Bronchial epithelial cell (primary cell): ENCODE measurements around the gene PHLDA1. TPM values are rescaled to one million over a fixed set of nuclear protein-coding genes. Genes with fewer than 3 reads are reported as not detected.
"Not testable (repeated sequence)": the region's sequence is repeated elsewhere in the genome, so short reads cannot be mapped to it uniquely, and the experiment has no call there.

Experiments
- DNase-seq: peaks from one replicate; pipeline ENCODE4 v3.0.0-alpha.2; 2010; ENCODE audit warnings: low read depth
- FAIRE-seq: peaks from 2 replicates; lab custom pipeline; 2011; peaks lifted over from hg19 to GRCh38; lab: Jason Lieb, UNC
- H3K27me3 ChIP-seq: 2 replicates; pipeline ENCODE4 v1.5.1; 2011; ENCODE audit warnings: low read length; ENCODE audit not compliant: control insufficient read depth, insufficient read depth
- H3K36me3 ChIP-seq: 2 replicates; pipeline ENCODE4 v1.5.1; 2011; ENCODE audit warnings: low read length; ENCODE audit not compliant: control insufficient read depth, insufficient read depth
- H3K4me3 ChIP-seq: 2 replicates; pipeline ENCODE4 v1.5.1; 2011; ENCODE audit warnings: mild to moderate bottlenecking, low read depth, low read length, control low read depth
- total RNA-seq: library from RNA; depleted of rRNA; stranded (reverse); fragments of >200 nt; gene quantifications from 2 replicates; pipeline ENCODE4 v1.2.1, GENCODE V29; 2014
- TF ChIP-seq, protein P1 (sequence below): IDR thresholded peaks from 2 replicates; pipeline ENCODE4 v1.5.1; 2011; ENCODE audit warnings: mild to moderate bottlenecking, moderate library complexity, low read length, control low read depth, inconsistent platforms; ENCODE audit not compliant: insufficient read depth, severe bottlenecking

Gene PHLDA1
- total RNA-seq, 1 donor from 2014 or later = 27.9 TPM

DNA sequence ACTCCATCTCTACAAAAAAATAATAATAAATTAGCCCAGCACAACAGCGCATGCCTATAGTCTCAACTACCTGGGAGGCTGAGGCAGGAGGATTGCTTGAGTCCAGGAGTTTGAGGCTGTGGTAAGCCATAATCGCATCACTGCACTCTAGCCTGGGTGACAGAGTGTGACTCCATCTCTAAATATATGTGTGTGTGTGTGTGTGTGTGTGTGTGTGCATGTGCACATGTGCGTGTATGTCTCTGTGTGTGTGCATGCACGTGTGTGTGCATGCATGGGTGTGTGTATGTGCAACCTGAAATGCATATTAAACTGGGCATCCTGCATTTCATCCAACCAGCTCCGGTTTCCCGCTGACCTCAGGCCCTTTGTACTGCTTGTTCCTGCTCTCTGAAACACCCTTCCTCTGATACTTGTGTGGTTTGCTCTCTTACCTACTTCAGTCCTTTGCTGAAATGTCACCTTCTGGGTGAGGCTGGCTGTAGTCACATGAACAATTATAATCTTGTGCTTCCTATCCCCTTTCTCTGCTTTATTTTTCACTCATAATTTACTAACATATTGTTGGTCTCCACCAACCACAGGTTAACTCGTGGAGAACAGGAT is 46.9 kb downstream of the PHLDA1 start:
- FAIRE-seq = no peak
- TF ChIP-seq, protein P1, sequence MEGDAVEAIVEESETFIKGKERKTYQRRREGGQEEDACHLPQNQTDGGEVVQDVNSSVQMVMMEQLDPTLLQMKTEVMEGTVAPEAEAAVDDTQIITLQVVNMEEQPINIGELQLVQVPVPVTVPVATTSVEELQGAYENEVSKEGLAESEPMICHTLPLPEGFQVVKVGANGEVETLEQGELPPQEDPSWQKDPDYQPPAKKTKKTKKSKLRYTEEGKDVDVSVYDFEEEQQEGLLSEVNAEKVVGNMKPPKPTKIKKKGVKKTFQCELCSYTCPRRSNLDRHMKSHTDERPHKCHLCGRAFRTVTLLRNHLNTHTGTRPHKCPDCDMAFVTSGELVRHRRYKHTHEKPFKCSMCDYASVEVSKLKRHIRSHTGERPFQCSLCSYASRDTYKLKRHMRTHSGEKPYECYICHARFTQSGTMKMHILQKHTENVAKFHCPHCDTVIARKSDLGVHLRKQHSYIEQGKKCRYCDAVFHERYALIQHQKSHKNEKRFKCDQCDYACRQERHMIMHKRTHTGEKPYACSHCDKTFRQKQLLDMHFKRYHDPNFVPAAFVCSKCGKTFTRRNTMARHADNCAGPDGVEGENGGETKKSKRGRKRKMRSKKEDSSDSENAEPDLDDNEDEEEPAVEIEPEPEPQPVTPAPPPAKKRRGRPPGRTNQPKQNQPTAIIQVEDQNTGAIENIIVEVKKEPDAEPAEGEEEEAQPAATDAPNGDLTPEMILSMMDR = no peak

DNA sequence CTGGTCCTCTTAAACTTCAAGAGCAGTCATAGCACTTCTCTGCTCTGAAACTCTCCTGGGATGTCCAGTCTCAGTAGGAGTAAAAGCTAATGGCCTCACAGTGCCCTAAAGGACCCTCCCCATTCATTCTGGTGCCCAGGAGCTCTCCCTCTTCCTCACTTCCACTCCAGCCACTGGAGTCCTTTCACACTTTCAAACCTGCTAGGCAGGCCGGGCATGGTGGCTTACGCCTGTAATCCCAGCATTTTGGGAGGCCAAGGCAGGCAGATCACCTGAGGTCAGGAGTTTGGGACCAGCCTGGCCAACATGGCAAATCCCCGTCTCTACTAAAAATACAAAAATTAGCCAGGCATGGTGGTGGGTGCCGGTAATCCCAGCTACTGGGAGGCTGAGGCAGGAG is 47.7 kb downstream of the PHLDA1 start:
- not testable (repeated sequence) for H3K4me3 ChIP-seq, H3K27me3 ChIP-seq, DNase-seq, H3K36me3 ChIP-seq, FAIRE-seq

More for the DNA sequence above, 46.9 kb downstream of the PHLDA1 start:
- no peak overlapping the region for H3K4me3 ChIP-seq
- H3K27me3 ChIP-seq = no peaks in the 10 kb centered on the region
- no peaks in the 10 kb centered on the region for H3K36me3 ChIP-seq
- DNase-seq = no peak

DNA sequence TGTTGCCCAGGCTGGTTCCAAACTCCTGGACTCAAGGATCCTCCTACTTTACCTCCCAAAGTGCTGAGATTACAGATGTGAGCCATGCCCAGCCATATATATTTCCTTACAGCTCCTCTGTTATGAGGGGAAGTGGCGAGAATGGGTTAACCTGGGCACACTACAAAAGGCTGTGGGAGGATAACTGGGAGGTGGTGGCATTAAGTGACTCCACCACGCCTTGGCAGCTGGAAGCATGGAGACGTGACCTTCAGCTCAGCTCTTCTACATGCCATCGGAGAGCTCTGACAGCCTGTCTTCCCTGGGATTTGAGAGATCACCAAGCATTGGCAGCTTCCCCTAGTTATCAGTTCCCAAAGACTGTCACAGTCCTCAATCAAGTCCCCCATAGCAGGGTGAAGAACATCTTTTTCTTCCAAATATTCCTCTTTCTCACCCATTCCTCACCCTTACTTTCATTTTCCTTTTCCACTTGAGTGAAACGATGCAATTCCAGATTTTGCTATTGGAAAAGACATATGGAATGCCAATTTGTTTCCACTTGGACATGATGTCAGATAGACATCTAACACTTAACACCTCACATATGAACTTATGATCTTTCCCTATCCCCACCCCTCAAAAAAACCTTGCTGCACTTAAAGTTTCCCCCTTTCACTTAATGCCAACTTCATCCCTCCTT is 48.5 kb downstream of the PHLDA1 start:
- TF ChIP-seq, protein P1 = no peak
- no peaks in the 10 kb centered on the region for H3K27me3 ChIP-seq
- no peaks in the 10 kb centered on the region for H3K36me3 ChIP-seq
- no peak overlapping the region for H3K4me3 ChIP-seq
- no peak for DNase-seq
- no peak for FAIRE-seq

DNA sequence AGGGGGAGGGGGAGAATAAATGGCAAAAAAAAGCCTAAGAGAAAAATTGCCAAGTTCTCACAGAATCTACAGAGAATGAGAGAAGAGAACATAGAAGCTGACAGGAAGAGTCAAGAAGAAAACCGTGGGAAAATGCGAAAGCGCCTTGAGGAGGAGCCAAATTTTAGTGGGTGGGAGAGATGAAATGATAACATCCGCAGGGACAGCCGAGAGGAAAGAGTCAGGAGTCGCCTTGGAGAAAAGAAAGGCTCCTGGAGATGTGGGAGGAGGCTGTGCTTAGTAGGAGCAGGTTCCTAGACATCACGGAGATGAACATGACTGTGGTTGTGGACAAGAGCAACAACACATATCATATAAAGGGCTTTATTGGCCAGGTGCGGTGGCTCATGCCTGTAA is 49.4 kb downstream of the PHLDA1 start:
- FAIRE-seq (no peak), DNase-seq (no peak)
- Histone ChIP-seq H3K36me3 (no peaks in the 10 kb centered on the region), H3K4me3 (no peak overlapping the region), H3K27me3 (no peaks in the 10 kb centered on the region)
- TF ChIP-seq, protein P1 = no peak

DNA sequence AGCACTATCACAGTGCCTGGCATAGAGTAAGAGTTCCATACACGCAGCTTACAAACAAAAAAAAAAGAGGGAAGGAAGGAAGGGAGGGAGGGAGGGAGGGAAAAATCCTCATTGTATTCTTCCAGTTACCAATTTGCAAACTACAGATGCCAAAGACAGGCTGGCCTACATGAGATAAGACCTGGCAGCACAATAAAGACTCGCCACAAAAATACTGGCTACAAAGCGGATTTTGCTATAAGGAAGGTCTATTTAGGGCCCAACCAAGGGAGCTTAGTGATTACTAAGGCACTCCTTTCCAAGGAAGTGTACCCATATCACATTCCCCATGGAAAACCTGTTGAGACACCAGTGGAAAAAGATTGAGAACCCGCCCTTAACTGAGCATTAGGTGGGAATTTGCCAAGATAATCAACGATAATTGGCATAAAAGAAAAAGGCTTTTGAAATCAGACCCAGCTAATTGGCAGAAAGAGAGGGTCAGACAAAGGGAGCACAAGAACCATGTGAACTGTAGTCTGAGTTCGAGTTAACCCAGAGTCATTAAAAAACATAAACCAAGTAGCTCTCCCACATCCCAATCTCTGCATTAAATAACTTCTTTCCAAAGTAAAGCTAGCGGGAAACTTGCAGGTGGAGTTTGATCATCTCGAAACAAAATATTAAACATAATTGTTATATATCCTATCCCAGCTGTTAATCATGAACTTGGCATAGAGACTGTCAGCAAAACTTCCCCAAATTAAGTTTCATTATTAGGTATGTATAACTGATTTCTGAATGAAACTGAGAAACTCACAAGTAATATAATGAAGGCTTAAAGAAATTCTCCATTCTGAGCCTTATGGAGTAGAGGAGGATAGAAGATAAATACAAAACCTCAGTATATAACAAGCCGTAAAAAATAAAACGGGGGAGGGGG is 50.1 kb downstream of the PHLDA1 start:
- no peak for DNase-seq

More for the DNA sequence above, 50.1 kb downstream of the PHLDA1 start:
- Histone ChIP-seq H3K27me3 (no peaks in the 10 kb centered on the region), H3K4me3 (no peak overlapping the region), H3K36me3 (no peaks in the 10 kb centered on the region)
- no peak for FAIRE-seq
- TF ChIP-seq, protein P1 = no peak
